ENCODE data around the gene KIF4A.
"Not testable (repeated sequence)": the region's sequence is repeated elsewhere in the genome, so short reads cannot be mapped to it uniquely, and the experiment has no call there.

KIF4A gene

DNA sequence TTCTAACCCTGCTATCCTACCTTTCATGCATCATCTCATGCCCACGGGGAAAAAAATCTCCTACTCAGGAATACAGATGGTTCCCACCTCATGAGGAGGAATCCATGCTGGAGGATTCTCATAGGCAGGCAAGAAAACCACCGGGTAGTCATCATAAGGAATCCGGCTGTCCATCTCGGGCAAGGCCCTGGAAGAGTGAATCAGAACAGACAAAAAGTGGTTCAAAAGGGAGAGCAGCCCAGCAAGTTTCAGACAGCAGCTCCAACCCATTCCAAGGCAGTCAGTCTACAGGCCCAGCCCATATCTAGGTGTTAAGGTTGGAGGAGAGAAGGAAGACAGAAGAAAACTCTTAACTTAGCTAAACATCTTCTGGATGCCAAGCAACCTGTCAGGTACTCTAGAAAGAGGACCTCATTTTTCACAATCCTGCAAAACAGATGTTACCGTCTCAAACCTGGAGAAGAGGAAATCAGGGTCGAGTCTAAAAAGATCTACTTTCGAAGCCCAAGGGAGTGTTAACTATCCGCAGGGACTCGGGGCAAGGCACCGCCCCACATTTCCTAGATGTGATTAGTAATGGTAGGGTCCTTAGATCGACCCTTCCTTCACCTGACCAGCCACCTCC is 624 bp upstream of the KIF4A start:
- no peak for DNase-seq (ENCODE audit: low read depth in 2 of 2)

DNA sequence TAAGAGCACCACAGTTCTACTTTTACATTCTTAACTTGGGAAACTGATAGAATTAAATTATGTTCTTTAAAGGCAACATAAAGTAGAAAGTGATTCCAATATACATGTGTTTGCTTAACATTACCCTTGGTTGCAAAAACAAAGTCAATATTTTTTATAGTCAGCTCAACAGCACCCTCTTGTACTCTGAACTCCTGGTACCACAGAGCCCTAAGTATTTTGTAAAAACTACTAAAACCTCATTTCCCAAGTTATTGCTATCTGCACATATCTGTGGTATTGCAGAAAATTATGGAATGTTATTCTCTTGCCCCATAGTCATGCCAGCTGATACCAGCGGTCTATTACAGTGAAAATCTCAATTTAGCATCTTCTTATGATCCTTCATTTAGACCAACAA is 2.9 kb downstream of the KIF4A start:
- no peak for DNase-seq (ENCODE audit: low read depth in 2 of 2)

DNA sequence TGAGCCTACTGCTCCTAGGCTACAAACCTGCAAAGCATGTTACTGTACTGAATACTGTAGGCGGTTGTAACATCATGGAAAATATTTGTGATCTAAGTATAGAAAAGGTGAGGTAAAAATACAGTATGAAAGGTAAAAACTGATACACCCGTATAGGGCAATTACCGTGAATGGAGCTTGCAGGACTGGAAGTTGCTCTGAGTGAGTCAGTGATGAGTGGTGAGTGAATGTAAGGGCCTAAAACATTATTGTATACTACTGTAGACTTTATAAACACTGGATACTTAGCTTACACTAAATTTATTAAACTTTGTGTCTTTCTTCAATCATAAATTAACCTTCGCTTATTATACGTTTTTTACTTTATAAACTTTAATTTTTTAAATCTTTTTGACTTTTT is 3.7 kb downstream of the KIF4A start:
- DNase-seq (ENCODE audit: low read depth in 2 of 2), result no peak

DNA sequence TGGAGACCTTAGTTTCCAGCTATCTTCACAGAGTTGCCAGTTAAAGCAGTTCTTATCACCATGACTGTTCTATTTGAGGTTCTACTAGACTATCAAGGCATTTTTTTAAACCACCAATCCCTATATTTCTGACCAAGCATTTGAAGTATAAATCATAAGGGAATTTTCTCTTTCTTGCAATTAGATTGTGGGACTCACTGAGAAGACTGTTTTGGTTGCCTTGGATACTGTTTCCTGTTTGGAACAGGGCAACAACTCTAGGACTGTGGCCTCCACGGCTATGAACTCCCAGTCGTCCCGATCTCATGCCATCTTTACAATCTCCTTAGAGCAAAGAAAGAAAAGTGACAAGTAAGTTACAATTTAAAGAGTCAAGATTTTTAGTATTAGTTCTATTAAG is 11.8 kb downstream of the KIF4A start:
- no peak for DNase-seq (ENCODE audit: low read depth in 2 of 2)

DNA sequence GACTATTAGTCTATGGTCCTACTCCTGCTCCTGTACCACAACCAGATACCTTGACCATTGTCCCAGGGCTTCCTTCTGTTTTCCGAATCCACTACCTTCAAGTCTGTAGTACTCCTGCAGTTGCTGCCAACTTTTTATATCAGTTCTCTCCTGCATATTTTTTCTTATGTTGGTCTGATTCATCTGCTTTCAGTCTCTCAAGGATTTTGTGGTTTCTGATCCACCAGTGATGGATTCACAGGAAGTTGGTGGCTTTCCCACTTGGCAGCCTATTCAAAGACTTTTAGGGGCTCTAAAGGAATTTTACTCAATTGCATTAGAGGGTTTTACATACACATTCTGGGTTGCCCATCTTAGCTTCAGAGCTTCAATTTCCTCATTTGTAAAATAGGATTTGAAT is 23.6 kb downstream of the KIF4A start:
- no peak for DNase-seq (ENCODE audit: low read depth in 2 of 2)

DNA sequence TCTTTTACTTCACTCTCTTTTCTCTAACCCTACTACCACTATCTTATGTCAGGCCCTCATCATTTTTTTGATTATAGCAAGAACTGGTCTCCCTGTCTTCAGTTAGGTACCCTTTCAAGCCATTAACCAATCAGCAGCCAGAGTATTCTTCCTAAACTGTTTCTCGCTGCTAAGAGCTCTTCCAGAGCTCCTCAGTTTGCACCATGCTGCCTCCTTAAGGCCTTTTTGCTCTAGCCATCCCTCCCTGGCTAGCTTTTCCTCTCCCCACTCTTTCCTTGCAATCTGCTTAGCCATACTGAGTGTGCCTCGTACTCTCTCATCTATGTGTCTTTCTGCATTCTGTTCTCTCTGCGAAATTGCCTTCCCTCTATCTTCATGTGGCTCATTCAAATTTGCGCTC is 32.9 kb downstream of the KIF4A start:
- DNase-seq (ENCODE audit: low read depth in 2 of 2), result no peak

DNA sequence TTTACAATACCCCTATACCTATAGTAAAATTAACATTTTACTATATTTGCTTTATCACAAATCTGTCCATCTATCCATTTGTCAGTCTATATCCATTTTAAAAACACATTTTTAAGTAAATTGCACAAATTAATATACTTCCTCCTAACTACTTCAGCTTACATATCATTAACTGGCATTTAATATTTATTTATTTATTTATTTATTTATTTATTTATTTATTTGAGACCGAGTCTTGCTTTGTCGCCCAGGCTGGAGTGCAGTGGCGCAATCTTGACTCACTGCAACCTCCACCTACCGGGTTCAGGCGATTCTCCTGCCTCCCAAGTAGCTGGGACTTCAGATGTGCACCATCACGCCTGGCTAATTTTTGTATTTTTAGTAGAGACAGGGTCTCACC is 33.7 kb downstream of the KIF4A start:
- DNase-seq (ENCODE audit: low read depth in 2 of 2), result not testable (repeated sequence)

DNA sequence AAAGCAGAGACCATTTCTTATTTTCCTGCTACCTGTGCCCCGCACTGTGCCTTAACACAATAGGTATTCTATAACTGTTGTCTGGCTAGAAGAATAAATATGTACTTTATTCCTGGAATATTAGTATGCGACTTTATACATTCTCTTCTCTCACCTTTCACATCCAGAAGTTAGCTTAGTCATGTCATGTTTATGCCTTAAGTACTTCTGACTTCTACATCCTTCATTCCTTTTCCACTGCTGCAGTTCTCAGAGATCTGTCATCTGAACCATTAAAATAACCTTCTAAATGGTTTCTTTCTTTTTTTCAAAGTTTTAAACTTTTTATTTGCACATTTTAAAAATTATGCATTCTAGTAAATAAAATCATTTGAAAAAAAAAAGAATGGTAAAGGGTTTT is 34.4 kb downstream of the KIF4A start:
- no peak for DNase-seq (ENCODE audit: low read depth in 2 of 2)

DNA sequence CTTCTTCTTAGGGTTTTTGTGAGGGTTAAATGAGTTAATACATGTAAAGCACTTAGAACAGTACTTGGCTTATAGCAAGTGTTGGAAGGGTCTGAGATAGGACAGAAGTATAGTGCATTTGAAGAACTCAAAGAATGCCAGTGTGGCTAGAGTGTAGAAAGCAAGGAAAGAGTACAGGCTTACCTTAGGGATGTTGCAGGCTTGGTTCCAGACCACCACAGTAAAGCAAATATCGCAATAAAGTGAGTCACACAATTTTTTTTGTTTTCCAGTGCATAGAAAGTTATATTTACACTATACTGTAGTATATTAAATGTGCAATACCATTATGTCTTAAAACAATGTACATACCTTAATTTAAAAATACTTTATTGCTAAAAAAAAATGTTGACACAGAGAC is 41.3 kb downstream of the KIF4A start:
- no peak for DNase-seq (ENCODE audit: low read depth in 2 of 2)

DNA sequence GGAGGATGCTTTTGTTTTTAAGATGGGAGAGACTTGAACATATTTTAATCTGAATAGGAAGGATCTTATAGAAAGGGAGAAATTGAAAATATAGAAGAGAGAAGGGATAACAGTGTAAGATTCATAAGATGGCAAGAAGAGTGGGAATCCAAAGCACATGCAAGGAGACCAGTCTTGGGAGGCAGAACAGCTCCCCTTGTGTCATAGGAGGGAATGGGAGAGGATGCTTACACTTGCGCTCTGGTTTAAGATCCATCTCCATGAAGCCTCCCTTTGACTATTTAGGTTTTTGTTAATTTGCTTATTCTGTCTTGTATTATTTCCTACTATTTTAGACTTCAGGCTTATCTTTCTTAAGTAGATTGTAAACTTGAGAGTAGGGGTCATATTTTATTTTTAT is 42.7 kb downstream of the KIF4A start:
- DNase-seq (ENCODE audit: low read depth in 2 of 2), result no peak

DNA sequence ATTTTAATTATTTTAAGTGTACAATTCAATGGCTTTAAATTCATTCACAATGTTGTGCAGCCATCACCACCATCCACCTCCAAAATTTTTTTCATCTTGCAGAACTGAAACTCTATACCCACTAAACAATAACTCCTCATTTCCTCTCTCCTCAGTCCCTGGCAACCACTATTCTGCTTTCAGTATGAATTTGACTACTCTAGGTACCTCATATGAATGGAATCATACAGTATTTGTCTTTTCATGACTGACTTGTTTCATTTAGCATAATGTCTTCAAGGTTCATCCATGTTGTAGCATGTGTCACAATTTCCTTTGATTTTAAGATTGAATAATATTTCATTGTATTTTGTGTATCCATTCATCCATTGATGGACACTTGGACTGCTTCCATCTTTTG is 46.9 kb downstream of the KIF4A start:
- no peak for DNase-seq (ENCODE audit: low read depth in 2 of 2)

DNA sequence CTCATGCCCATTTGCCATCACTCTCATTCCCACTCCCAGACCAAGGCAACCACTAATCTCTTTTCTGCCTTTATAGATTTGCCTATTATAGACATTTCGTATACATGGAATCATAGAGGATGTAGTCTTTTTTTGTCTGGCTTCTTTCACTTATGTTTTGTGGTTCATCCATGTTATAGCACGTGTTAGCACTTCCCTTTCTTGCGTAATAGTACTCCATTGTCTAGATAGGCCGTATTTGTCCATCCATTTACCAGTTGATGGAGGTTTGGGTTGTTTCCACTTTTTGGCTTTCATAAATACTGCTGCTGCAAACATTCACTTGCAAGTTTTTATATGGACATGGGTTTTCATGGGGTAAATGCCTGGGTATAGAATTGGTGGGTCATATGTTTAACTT is 48.4 kb downstream of the KIF4A start:
- no peak for DNase-seq (ENCODE audit: low read depth in 2 of 2)

DNA sequence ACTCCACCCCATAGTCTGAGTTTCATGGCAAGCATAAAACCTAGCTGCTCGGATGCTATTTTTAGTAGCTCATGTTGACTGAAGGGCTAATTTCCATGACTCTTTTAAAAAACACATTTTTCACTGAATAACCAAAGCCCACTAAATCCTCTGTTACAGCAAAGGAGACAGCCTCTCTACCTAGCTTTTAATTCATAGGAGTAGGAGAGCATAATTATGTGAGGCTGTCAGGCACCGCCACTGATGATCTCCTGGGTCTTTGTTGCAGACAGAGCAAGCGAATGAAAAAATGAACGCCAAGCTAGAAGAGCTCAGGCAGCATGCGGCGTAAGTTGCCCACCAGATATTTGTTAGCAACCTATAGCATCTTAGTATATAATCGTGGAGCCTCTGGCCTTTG is 53.5 kb downstream of the KIF4A start:
- no peak for DNase-seq (ENCODE audit: low read depth in 2 of 2)

DNA sequence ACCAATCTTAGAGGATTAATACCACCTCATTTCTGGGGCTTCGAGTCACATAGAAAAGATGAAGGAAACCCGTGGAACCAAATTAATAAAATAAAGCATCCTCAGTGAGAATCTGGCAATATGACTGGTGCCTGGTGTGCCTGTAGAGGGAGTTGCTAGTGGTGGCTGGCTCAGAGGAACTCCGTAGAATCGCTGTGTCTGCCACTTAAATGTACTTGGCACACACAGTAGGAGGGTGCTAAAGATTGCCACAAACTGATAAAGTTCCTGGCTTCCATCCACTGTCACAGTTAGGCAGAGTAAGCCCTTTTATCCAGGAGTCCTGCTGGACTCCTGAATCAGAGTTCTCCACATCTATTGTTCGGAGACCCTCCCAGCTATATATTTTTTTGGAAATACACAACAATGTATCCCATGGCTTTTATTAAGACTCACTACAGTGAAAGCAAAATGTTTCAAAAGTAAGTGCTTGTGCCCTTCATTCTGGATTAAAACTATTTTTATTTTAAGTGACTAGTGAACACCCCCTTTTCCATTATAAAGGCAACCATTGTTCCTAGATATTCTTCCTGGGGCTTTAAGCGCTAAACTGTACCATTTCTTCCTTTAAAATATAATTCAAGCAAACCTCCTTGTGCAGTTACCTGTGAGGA is 56.6 kb downstream of the KIF4A start:
- DNase-seq (ENCODE audit: low read depth in 2 of 2), result no peak

DNA sequence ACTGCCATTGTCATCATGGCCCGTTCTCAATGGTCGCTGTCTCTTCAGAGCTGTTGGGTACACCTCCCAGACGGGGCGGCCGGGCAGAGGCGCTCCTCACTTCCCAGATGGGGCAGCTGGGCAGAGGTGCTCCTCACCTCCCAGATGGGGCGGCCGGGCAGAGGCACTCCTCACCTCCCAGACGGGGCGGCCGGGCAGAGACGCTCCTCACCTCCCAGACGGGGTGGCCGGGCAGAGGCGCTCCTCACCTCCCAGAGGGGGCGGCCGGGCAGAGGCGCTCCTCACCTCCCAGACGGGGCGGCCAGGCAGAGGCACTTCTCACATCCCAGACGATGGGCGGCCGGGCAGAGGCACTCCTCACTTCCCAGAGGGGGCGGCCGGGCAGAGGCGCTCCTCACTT is 58.9 kb downstream of the KIF4A start:
- DNase-seq (ENCODE audit: low read depth in 2 of 2), result not testable (repeated sequence)

DNA sequence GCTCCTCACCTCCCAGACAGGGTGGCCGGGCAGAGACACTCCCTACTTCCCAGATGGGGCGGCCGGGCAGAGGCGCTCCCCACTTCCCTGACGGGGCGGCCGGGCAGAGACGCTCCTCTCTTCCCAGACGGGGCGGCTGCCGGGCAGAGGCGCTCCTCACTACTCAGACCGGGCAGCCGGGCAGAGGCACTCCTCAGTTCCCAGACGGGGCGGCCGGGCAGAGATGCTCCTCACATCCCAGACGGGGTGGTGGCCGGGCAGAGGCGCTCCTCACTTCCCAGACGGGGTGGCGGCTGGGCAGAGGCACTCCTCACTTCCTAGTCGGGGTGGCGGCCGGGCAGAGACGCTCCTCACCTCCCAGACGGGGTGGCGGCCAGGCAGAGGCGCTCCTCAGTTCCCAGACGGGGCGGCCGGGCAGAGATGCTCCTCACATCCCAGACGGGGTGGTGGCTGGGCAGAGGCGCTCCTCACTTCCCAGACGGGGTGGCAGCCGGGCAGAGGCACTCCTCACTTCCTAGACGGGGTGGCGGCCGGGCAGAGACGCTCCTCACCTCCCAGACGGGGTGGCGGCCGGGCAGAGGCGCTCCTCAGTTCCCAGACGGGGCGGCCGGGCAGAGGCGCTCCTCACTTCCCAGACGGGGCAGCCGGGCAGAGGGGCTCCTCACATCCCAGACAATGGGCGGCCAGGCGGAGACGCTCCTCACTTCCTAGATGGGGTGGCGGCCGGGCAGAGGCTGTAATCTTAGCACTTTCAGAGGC is 59.6 kb downstream of the KIF4A start:
- not testable (repeated sequence) for DNase-seq (ENCODE audit: low read depth in 2 of 2)

DNA sequence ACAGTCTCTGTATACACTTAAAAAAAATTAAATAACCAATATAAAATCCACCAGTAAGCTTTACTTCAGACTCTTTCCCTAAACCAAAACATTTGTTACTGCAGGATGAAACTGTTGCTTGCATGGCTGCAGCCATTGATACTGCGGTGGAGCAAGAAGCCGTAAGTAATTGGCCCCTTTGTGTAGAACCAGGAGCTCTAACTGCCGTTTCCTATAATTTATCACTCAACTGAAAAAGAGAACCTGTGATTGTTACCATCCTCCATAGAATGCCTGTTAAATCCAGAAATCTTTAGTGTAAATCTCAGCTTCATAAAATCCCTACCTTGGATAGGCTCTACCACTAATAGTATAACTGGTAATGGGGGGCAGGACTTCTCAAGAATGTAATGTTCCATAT is 62.6 kb downstream of the KIF4A start:
- no peak for DNase-seq (ENCODE audit: low read depth in 2 of 2)

DNA sequence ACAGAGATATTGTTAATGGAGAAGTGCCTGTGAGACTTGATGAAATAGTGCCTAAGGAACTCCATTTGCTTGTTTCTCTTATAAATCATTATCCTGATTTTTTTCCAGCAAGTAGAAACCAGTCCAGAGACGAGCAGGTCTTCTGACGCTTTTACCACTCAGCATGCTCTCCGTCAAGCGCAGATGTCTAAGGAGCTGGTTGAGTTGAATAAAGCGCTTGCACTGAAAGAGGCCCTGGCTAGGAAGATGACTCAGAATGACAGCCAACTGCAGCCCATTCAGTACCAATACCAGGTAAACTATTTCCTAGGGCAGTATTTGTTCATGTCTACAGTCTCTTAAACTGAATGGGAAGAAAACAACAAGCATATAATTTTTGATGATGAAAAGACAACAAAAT is 63.6 kb downstream of the KIF4A start:
- no peak for DNase-seq (ENCODE audit: low read depth in 2 of 2)

DNA sequence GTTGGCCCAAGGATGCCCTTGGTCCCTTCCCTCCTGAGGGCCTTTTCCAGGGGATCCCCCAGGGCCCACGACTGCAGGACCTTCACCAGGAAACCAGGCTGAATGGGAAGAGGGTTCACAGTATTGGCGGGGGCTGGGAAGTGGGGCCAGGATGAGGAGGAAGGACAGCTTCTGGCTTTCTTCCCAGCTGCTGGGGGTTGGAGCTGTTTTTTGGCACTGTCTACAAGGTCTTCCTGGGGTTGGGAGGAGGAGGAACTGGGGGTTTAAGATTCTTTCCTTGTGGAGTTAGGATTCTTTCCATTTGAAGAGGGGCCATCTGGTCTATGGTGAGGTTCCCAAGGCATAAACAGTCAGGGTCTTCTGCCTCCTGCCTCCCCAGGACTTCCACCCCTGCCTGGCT is 64.8 kb downstream of the KIF4A start:
- DNase-seq (ENCODE audit: low read depth in 2 of 2), result no peak

DNA sequence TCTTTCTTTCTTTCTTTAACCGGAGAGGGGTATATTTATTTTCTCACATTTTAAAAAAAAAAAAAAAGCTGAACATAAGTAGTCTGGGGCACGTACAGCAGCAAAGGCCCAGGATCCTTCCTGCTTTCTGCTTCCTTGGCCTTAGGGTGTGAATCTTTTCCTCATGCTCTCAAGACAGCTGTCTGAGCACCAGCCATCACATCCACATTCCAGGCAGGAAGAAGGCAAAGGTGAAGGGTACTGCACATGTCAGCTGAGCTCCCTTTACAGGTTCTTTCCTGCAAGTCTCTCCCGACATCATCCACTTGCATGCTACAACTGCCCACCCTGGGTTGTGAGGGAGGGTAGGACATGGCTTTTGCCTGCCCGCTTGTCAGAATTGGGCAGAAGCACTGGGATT is 69.6 kb downstream of the KIF4A start:
- no peak for DNase-seq (ENCODE audit: low read depth in 2 of 2)

DNA sequence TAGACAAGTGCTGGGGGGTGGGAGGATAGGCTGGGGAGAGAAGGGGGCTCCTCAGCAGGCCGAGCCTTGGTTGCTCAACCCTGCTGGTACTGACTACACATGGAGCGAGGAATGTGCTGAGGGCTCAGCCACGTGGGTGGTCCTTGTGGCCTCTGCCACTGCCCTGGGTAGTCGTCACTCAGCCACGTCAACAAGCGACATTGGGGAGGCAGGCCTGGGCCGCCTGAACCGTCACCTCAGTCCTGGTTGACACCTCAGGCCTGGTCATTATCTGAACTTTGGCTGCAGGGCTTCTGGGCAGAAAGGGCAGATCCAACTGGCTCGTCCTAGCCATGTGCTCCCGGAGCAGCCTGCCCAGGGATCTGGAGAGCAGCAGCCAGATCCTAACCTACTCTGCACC is 70.5 kb downstream of the KIF4A start:
- no peak for DNase-seq (ENCODE audit: low read depth in 2 of 2)

DNA sequence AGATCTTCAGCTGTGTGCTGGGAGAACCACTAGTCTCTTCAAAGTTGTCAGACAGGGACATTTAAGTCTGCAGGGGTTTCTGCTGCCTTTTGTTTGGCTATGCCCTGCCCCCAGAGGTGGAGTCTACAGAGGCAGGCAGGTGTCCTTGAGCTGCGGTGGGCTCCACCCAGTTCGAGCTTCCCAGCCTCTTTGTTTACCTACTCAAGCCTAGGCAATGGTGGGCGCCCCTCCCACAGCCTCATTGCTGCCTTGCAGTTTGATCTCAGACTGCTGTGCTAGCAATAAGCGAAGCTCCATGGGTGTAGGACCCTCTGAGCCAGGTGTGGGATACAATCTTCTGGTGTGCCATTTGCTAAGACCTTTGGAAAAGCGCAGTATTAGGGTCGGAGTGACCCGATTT is 78.8 kb downstream of the KIF4A start:
- not testable (repeated sequence) for DNase-seq (ENCODE audit: low read depth in 2 of 2)

DNA sequence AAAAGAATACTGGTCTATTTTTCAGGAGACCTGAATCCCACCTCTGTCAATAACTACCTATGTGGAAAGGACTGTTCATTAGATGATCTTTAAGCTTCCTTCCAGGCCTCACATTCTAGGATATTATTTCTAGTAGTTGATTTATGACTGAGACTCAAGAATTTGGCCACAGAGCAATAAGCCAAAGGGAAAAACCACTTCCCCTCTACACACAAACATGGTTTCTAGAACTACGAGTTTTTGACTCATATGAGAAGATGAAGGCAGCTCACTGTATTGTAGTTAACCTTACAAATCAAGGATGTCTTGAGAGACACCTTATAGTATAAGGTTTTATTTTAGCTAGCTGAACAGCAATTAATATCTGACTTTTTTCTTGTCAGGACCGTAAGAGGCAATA is 96.3 kb downstream of the KIF4A start:
- DNase-seq (ENCODE audit: low read depth in 2 of 2), result no peak
